Heart right ventricle (tissue), 16 donors: ENCODE measurements around the gene COL18A1. TPM values are rescaled to one million over a fixed set of nuclear protein-coding genes. Genes with fewer than 3 reads are reported as not detected.

Experiments used
- ATAC-seq, 8 donors: fragments of 200-7000 bp; cut with Tn5 transposase; one replicate each; pipeline ENCODE4 v1.9.1; 2020; ENCODE audit warnings: mild to moderate bottlenecking in 8 of 8, moderate library complexity in 8 of 8, moderate number of reproducible peaks in 1 of 8
- DNase-seq, 2 donors: peaks; one replicate each; pipeline ENCODE4 v3.0.0-alpha.2; 2020
- H3K27ac ChIP-seq, 10 donors: fragments of 200-600 bp; sonication (generic) in 2 of 10; one replicate each; pipeline versions ENCODE4 v1.5.0 to v1.8.0; 2020 to 2022; ENCODE audit warnings: mild to moderate bottlenecking in 3 of 10
- H3K27me3 ChIP-seq, 7 donors: fragments of 200-600 bp; one replicate each; pipeline ENCODE4 v1.8.0; 2021 to 2022; ENCODE audit warnings: mild to moderate bottlenecking in 2 of 7
- H3K36me3 ChIP-seq, 9 donors: fragments of 200-600 bp; sonication (generic) in 1 of 9; one replicate each; pipeline versions ENCODE4 v1.5.0 to v1.8.0; 2020 to 2022; ENCODE audit warnings: mild to moderate bottlenecking in 2 of 9
- H3K4me1 ChIP-seq, 9 donors: fragments of 200-600 bp; sonication (generic) in 1 of 9; one replicate each; pipeline versions ENCODE4 v1.5.0 to v1.8.0; 2020 to 2022; ENCODE audit warnings: mild to moderate bottlenecking in 4 of 9
- H3K4me3 ChIP-seq, 10 donors: fragments of 200-600 bp; sonication (generic) in 2 of 10; one replicate each; pipeline versions ENCODE4 v1.5.0 to v1.8.0; 2020 to 2022; ENCODE audit warnings: mild to moderate bottlenecking in 7 of 10, moderate library complexity in 2 of 10
- H3K9me3 ChIP-seq, 11 donors: fragments of 200-600 bp in 10 of 11; sonication (generic) in 2 of 11; one replicate each; pipeline versions ENCODE4 v1.5.0 to v1.8.0; 2013 to 2022; ENCODE audit warnings: mild to moderate bottlenecking in 2 of 11, control low read depth in 1 of 11, moderate library complexity in 1 of 11
- CTCF ChIP-seq, 9 donors: fragments of 200-600 bp; sonication (generic) in 2 of 9; IDR thresholded peaks; one replicate each; pipeline versions ENCODE4 v1.5.0 to v1.8.0; 2021 to 2022; ENCODE audit warnings: antibody characterized with exemption in 9 of 9, mild to moderate bottlenecking in 5 of 9, moderate library complexity in 1 of 9
- WGBS, 2 donors: extraction: QIAGEN DNeasy Blood & Tissue Kit; methylation state at CpG; one replicate each; pipeline ENCODE4 v1.1.7; 2013; ENCODE audit warnings: inconsistent platforms in 1 of 2; 5-methylcytosine and 5-hydroxymethylcytosine counted together
- intact Hi-C, 10 donors: fragments of 100-400 bp; cut with DNase I; formaldehyde crosslinking; loops; one replicate each; pipeline versions ENCODE4 v1.11.1 to v1.14.2; 2022
- polyA plus RNA-seq, 2 donors: library from polyadenylated mRNA; stranded (reverse); fragments of 200-250 nt; gene quantifications; one replicate each; pipeline ENCODE4 v1.2.3, GENCODE V29; 2013
- total RNA-seq, 10 donors: library from RNA; stranded (reverse); fragmentation: NEBNext Ultra II Directional in 3 of 10; extraction: Animal tissue kit (Norgen Biotek cat#: 25700) in 3 of 10; gene quantifications; one replicate each; pipeline versions ENCODE4 v1.2.1 to v1.2.4, GENCODE V29; 2021 to 2023
- donor health status: Arrhythmogenic right ventricular cardiomyopathy.
- donor health status: ischemic (EF 13 %, LVEDD 7.1; RV severe dilation, severe dysfunction).
- donor health status: healthy with polysubstance abuse.
- donor health status: DM: no; HTN: yes; CAD: no.
- donor health status: DM: no; HTN: no; CAD: no.
- donor health status: ischemic (EF 25% LVEDD 6.9; RV normal size, moderate dysfunction).
- donor health status: ischemic (EF 25% LVEDD 5.7; RV mildly dilated, moderate dysfunction).
- donor health status: healthy.
- donor health status: DM: yes; HTN: yes; CAD: no.
- donor health status: Ischemic cardiomyopathy.
- donor health status: ischemic (EF 35%, LVEDD 5.7; RV mildly dilated, moderate dysfunction).
- donor health status: nonischemic (EF 11% LVEDD 7.7; RV severe dilation, severe dysfunction).
- donor health status: DM: yes; HTN: yes; CAD: no.
- donor health status: PGD.
- donor health status: ischemic (EF 29% LVEDD 5.4; RV normal size, mild dysfunction).
- donor health status: nonischemic (EF 23%, LVEDD 6.1; RV moderate dilation, normal function).

COL18A1 gene
- total and polyA plus RNA-seq, 12 donors, result 33.7 to 87.1 (median 52.6) TPM

DNA sequence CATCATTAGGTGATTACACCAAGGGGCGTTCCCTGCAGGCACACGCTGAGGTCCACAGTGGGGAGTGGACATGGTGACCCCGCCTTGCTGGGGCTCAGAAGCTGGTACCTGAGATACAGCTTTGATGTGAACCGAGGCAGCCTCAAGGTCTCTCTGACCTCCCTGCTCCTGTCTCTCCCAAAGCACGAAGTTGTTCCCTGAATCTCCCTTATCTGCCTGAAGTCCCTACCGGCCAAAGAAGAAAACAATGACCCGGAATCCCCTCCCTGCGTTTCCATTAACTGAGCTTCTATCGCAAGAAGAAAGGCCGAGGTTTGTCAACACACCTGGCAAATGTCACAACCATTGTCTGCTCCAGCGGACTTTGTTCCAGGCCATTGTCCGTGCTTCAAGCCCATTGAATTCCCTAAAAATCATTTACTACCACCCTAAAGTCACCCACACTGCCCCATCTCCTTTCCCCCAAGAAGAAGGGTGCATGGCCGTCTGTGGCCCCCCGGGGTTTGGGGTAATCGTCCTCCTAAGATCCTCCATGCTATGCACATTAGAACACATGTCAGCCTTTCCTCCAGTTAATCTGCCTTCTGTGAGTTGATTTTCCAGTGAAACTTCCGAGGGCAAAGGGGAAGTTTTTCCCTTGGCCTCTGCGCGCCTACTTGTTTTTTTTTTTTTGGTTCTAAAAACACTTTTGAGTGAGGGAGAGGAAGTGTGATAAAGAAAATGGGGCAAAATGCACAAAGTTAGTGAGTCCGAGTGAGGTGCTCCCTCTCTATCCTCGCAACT, 48.1 kb upstream of the COL18A1 start:
- intact Hi-C loops, result loop anchor here in 7 of 10 donors (1.0 to 10.0 kb wide), 6 partner anchors 38 to 62 kb away; no protein-coding TSS in a partner anchor
- peak overlapping the region in 1 of 10 donors; percentile 3 for H3K4me3 ChIP-seq
- H3K27ac ChIP-seq, result peak overlapping the region; percentile 80 to 93 (median 89)
- peak in 6 of 8 donors; percentile 19 to 46 (median 25) for ATAC-seq
- H3K36me3 ChIP-seq, result no peaks in the 10 kb centered on the region
- peak in 1 of 2 donors; percentile 11 for DNase-seq
- peak in 1 of 9 donors; percentile 9 for TF ChIP-seq CTCF (IDR thresholded peaks at IDR 0.05)
- WGBS, 2 donors, result 53 to 65% methylated on average over 20 of the region's 20 CpGs
- no peaks in the 10 kb centered on the region for H3K27me3 ChIP-seq
- peaks cover 21 to 76% (median 44%) of the 10 kb centered on the region in 9 donors for H3K4me1 ChIP-seq
- H3K9me3 ChIP-seq, result no peaks in the 10 kb centered on the region

DNA sequence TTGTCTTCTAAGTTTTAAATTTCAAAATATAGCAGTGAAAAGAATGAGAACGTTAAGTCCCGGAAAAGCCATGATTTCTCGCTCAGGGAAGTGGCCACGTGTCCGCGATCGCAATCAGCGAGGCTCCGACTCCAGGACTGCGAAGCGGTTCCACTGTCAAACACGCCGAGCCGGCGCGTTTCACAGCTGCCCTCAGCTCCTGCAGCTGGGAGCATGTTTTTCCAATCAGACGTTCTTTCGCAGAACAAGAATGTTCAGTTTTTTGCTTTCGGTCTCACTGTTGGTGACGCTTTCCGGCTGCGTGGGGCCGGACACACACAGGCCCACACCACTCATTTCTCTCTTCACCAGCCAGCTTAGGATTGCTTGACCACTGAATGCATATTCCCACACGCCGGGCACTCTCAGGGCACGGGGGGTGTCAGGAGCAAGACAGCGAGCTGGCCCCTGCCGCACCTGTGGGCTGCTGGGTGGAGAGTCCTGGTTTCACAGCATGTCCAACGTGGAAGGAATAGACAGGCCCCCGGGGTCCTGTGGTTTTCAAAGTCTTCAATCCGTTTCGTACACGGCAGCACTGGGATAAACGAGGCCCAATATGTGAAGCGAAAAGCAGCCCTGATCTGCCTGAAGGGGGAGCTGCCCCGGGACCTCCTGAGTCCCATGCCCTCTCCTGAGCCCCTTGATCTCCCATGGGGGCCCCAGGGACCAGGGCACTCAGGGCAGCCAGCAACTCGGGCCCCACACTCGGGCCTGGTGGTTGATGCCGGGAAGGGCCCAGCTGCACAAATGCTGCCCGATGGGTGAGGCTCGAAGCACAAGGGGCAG, 47.3 kb upstream of the COL18A1 start:
- Histone ChIP-seq H3K9me3 (no peaks in the 10 kb centered on the region), H3K4me3 (peak overlapping the region in 1 of 10 donors; percentile 3), H3K36me3 (no peaks in the 10 kb centered on the region), H3K27me3 (no peaks in the 10 kb centered on the region), H3K27ac (peak overlapping the region; percentile 80 to 93 (median 89)), H3K4me1 (peaks cover 21 to 71% (median 41%) of the 10 kb centered on the region in 9 donors)
- peak; percentile 72 to 75 for DNase-seq
- 55 to 68% methylated on average over 41 of the region's 41 CpGs for WGBS, 2 donors
- intact Hi-C loops, result loop anchor here in 7 of 10 donors (1.0 to 10.0 kb wide), 6 partner anchors 38 to 63 kb away; no protein-coding TSS in a partner anchor
- peak; percentile 28 to 83 (median 76) for ATAC-seq
- TF ChIP-seq CTCF (IDR thresholded peaks at IDR 0.05), result peak in 3 of 9 donors; percentile 8 to 30 (median 10)

DNA sequence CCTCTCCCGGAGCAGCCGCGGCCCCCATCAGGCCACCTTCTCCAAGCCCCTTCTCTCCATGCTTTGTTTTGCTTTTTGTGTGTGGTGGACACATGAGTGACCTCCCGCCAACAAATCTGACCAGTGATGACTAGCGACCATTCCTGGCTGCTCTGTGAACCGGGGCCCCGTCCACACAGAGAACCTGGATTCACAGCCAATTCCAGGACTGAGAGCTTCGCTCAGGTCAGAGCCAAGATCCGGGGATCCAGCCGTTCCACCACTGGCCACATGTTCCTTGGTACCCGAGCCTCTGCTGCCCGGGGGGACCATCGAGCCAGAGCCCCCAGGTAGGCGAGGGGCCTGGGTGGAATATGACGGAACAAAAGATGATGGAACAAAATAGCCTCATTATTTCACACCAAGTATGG, 46.7 kb upstream of the COL18A1 start:
- no peak for TF ChIP-seq CTCF (IDR thresholded peaks at IDR 0.05)
- 95 to 96% methylated on average over 15 of the region's 15 CpGs for WGBS, 2 donors
- ATAC-seq (no peak), DNase-seq (peak in 1 of 2 donors; percentile 8)
- intact Hi-C loops, result loop anchor here in 5 of 10 donors (5.0 to 10.0 kb wide), 4 partner anchors 41 to 56 kb away; no protein-coding TSS in a partner anchor
- H3K27ac ChIP-seq, result peak overlapping the region; percentile 80 to 93 (median 89)
- no peaks in the 10 kb centered on the region for H3K9me3 ChIP-seq
- no peak overlapping the region for H3K4me3 ChIP-seq
- peaks cover 22 to 71% (median 39%) of the 10 kb centered on the region in 9 donors for H3K4me1 ChIP-seq
- H3K36me3 ChIP-seq, result no peaks in the 10 kb centered on the region
- H3K27me3 ChIP-seq, result no peaks in the 10 kb centered on the region
